Stimulated activated CD8-positive, alpha-beta memory T cell treated with anti-CD3 and anti-CD28 coated beads, Interleukin-4, amount 100 ng/mL, for 48 hours (primary cell): Measurements from ENCODE around the gene MBD3L2B.
A peak's percentile ranks its signal among the peaks of the same experiment; 100 is the strongest.
"Not testable (repeated sequence)": the region's sequence is repeated elsewhere in the genome, so short reads cannot be mapped to it uniquely, and the experiment has no call there.

Source experiments
- DNase-seq: peaks from one replicate; pipeline ENCODE4 v3.0.0-alpha.2; 2020

Gene MBD3L2B

GRCh38 chr19:7021331-7021730 is at the start of gene MBD3L2B:
Gene MBD3L2B (minus strand): TSS chr19:7021431. CDS start chr19:7021397, 34 bp downstream.
- DNase-seq: not testable (repeated sequence)

GRCh38 chr19:7069904-7070226 is 48.6 kb upstream of the MBD3L2B start:
- no peak for DNase-seq

- peak; percentile 99 for DNase-seq
Observed at GRCh38 chr19:7069042-7069903, 48.0 kb upstream of the MBD3L2B start, which contains the start of gene ZNF557. Gene ZNF557 (plus strand): TSS chr19:7069703. CDS start chr19:7075075, 5,372 bp downstream.

- no peak for DNase-seq
Observed at GRCh38 chr19:7068599-7068998, 47.4 kb upstream of the MBD3L2B start.

- no peak for DNase-seq
Observed at GRCh38 chr19:7067716-7068115, 46.5 kb upstream of the MBD3L2B start.

- DNase-seq: peak; percentile 36
Observed at GRCh38 chr19:7067122-7067521, 45.9 kb upstream of the MBD3L2B start.

GRCh38 chr19:7063764-7064418 is 42.7 kb upstream of the MBD3L2B start:
- DNase-seq: no peak

- DNase-seq: no peak
Observed at GRCh38 chr19:7063339-7063738, 42.1 kb upstream of the MBD3L2B start.

GRCh38 chr19:7059977-7060376 is 38.7 kb upstream of the MBD3L2B start:
- DNase-seq: not testable (repeated sequence)

- not testable (repeated sequence) for DNase-seq
Observed at GRCh38 chr19:7058576-7058975, 37.3 kb upstream of the MBD3L2B start, which contains the start of gene MBD3L3. Gene MBD3L3 (minus strand): TSS chr19:7058676. CDS start chr19:7058605, 71 bp downstream.

GRCh38 chr19:7056371-7056770 is 35.1 kb upstream of the MBD3L2B start:
- not testable (repeated sequence) for DNase-seq

- not testable (repeated sequence) for DNase-seq
Observed at GRCh38 chr19:7055679-7056078, 34.4 kb upstream of the MBD3L2B start.

GRCh38 chr19:7054635-7055368 is 33.6 kb upstream of the MBD3L2B start:
- DNase-seq: not testable (repeated sequence)

- not testable (repeated sequence) for DNase-seq
Observed at GRCh38 chr19:7052896-7053295, 31.7 kb upstream of the MBD3L2B start.

- DNase-seq: not testable (repeated sequence)
Observed at GRCh38 chr19:7051421-7051820, 30.2 kb upstream of the MBD3L2B start.

- DNase-seq: not testable (repeated sequence)
Observed at GRCh38 chr19:7049021-7049420, 27.8 kb upstream of the MBD3L2B start, which contains the start of gene MBD3L2. Gene MBD3L2 (plus strand): TSS chr19:7049321. CDS start chr19:7049374, 53 bp downstream.

GRCh38 chr19:7041563-7041962 is 20.3 kb upstream of the MBD3L2B start:
- not testable (repeated sequence) for DNase-seq

- not testable (repeated sequence) for DNase-seq
Observed at GRCh38 chr19:7040079-7040478, 18.8 kb upstream of the MBD3L2B start, which contains the start of gene MBD3L4. Gene MBD3L4 (minus strand): TSS chr19:7040179. CDS start chr19:7040144, 35 bp downstream.

- not testable (repeated sequence) for DNase-seq
Observed at GRCh38 chr19:7030278-7030677, 9.0 kb upstream of the MBD3L2B start, which contains the start of gene MBD3L5. Gene MBD3L5 (plus strand): TSS chr19:7030578. CDS start chr19:7030612, 34 bp downstream.

GRCh38 chr19:7028790-7029189 is 7.6 kb upstream of the MBD3L2B start:
- not testable (repeated sequence) for DNase-seq

- DNase-seq: no peak
Observed at GRCh38 chr19:7018828-7019227, 2.4 kb downstream of the MBD3L2B start.

- DNase-seq: peak; percentile 35
Observed at GRCh38 chr19:7013678-7014077, 7.6 kb downstream of the MBD3L2B start.
